Skeletal muscle satellite cell (primary cell): Measurements from ENCODE around the gene MYLK.

Experiments used
- H3K27me3 ChIP-seq: 2 replicates; pipeline ENCODE4 v1.7.0; 2013; ENCODE audit warnings: low read length; ENCODE audit not compliant: control insufficient read depth, insufficient read depth
- H3K36me3 ChIP-seq: 2 replicates; pipeline ENCODE4 v1.7.0; 2013; ENCODE audit warnings: mild to moderate bottlenecking, control low read depth, low read length; ENCODE audit not compliant: insufficient read depth
- H3K4me1 ChIP-seq: 2 replicates; pipeline ENCODE4 v1.7.0; 2013; ENCODE audit warnings: low read length; ENCODE audit not compliant: control insufficient read depth, insufficient read depth
- H3K4me2 ChIP-seq: 2 replicates; pipeline ENCODE4 v1.7.0; 2013; ENCODE audit warnings: mild to moderate bottlenecking, low read length
- H3K4me3 ChIP-seq: 2 replicates; pipeline ENCODE4 v1.7.0; 2013; ENCODE audit warnings: low read length
- H3K9ac ChIP-seq: 2 replicates; pipeline ENCODE4 v1.7.0; 2013; ENCODE audit warnings: mild to moderate bottlenecking, low read depth, low read length, moderate library complexity
- H3K9me3 ChIP-seq: replicated peaks from 2 replicates; pipeline ENCODE4 v1.7.0; 2013; ENCODE audit warnings: mild to moderate bottlenecking, control low read depth, low read length

Gene MYLK

GRCh38 chr3:123642957-123643330 lies 241.2 kb downstream of the MYLK start:
- no peaks in the 10 kb centered on the region for H3K36me3 ChIP-seq
- H3K9ac ChIP-seq = no peak overlapping the region
- no peak overlapping the region for H3K4me3 ChIP-seq
- no peaks in the 10 kb centered on the region for H3K27me3 ChIP-seq
- no peak overlapping the region for H3K4me2 ChIP-seq
- no peaks in the 10 kb centered on the region for H3K9me3 ChIP-seq
- no peaks in the 10 kb centered on the region for H3K4me1 ChIP-seq

GRCh38 chr3:123642182-123642956 lies 241.8 kb downstream of the MYLK start:
- Histone ChIP-seq H3K27me3 (no peaks in the 10 kb centered on the region), H3K36me3 (no peaks in the 10 kb centered on the region), H3K4me3 (no peak overlapping the region), H3K9ac (no peak overlapping the region), H3K4me2 (no peak overlapping the region), H3K4me1 (no peaks in the 10 kb centered on the region), H3K9me3 (no peaks in the 10 kb centered on the region)

DNA sequence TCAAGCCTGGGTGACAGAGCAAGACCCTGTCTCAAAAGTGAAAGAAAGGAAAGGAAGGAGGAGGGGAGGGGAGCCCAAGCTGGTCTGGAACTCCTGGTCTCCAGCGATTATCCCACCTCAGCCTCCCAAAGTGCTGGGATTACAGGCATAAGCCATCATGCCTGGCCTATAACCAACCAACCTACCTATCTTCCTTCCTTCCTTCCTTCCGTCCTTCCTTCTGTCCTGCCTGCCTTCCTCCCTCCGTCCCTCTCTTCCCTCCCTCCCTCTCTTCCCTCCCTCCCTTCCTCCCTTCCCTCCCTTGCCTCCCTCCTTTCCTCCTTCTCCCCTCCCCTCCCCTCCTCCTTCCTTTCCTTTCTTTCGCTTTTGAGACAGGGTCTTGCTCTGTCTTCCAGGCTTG lies 242.6 kb downstream of the MYLK start:
- no peaks in the 10 kb centered on the region for H3K36me3 ChIP-seq
- H3K4me1 ChIP-seq = no peaks in the 10 kb centered on the region

DNA sequence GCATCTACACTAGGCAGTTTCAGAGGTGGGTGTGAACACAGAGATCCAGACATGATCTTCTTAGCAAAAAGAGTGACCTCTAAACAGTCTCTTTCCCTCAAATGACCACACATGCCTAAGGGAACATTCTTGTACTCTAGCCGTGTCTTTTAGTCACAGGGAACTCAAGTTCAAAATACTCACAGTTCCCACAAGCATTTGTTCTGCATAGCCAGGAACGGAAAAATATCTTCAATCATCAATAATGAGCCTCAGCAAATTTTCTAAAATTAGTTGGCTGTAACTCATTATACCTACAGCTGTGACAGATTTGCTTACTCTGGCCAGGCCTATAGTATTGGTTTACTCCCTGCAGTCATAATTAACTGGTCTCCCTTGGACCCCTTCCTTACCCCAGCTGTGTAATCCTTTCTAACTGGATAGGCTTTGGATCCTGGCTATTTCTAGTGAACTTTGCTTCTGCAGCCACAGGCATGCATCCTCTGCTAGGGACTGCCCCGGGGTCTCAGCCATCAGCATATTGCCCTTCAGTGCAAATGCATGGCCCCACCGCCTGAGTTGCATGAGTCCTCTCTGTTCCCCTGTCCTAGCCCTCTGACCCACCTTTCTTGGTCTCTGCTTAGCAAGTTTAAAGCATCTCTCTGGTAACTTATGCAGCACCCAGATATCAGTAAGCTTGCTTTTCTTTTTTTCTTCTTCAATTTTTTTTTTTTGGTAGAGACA lies 243.2 kb downstream of the MYLK start:
- H3K4me2 ChIP-seq = no peak overlapping the region
- H3K9me3 ChIP-seq = no peaks in the 10 kb centered on the region
- no peaks in the 10 kb centered on the region for H3K4me1 ChIP-seq
- no peaks in the 10 kb centered on the region for H3K36me3 ChIP-seq
- no peak overlapping the region for H3K4me3 ChIP-seq
- no peak overlapping the region for H3K9ac ChIP-seq
- no peaks in the 10 kb centered on the region for H3K27me3 ChIP-seq

More for the DNA sequence above, 242.6 kb downstream of the MYLK start:
- no peaks in the 10 kb centered on the region for H3K27me3 ChIP-seq
- H3K9me3 ChIP-seq = no peaks in the 10 kb centered on the region
- H3K9ac ChIP-seq = no peak overlapping the region
- H3K4me3 ChIP-seq = no peak overlapping the region
- H3K4me2 ChIP-seq = no peak overlapping the region

- Histone ChIP-seq H3K9me3 (no peaks in the 10 kb centered on the region), H3K27me3 (no peaks in the 10 kb centered on the region), H3K4me3 (no peak overlapping the region), H3K36me3 (no peaks in the 10 kb centered on the region), H3K4me1 (no peaks in the 10 kb centered on the region), H3K9ac (no peak overlapping the region), H3K4me2 (no peak overlapping the region)
Measured at GRCh38 chr3:123640311-123640710, 243.8 kb downstream of the MYLK start.

DNA sequence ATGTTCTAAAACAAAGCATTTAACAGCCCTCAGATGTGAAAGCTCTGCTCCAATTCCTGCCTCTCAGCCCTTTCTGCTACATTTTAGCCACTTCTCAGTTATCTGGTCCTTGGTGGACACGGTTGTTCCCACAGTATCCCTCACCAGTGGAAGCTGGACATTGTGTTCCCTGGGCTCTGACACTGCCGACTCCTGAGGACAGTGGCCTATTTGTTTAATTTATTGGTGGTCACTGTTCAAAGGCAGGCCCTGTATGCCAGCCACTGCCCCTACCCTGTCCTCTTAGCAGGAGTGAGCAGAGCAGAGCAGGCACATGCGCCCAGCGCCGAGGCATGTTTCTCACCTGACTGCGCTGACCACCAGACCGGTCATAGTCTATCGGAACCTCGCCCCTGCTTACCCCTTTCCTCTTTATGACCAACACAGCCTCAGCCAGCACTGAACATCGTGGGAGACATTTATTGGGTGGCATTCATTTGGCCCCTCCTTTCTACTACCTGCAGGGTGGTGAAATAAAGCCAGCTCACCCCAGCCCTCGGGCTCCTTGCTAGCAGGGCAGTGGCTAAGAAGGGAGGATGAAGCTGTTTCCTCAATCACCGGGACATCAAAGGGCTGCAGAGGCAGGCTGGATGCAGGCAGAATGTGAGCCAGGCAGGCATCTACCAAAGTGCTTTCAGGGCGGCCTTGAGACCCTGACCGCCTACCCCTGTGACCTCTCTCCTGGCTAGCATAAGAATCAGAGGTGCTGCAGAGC lies 245.0 kb downstream of the MYLK start:
- Histone ChIP-seq H3K4me2 (no peak overlapping the region), H3K4me1 (peaks cover 5% of the 10 kb centered on the region), H3K36me3 (no peaks in the 10 kb centered on the region)

GRCh38 chr3:123637841-123638240 lies 246.3 kb downstream of the MYLK start:
- Histone ChIP-seq H3K27me3 (no peaks in the 10 kb centered on the region), H3K4me2 (no peak overlapping the region), H3K9ac (no peak overlapping the region), H3K36me3 (no peaks in the 10 kb centered on the region), H3K4me1 (peaks cover 5% of the 10 kb centered on the region), H3K9me3 (no peaks in the 10 kb centered on the region), H3K4me3 (no peak overlapping the region)

More for the DNA sequence above, 245.0 kb downstream of the MYLK start:
- no peak overlapping the region for H3K9ac ChIP-seq
- no peaks in the 10 kb centered on the region for H3K9me3 ChIP-seq
- H3K27me3 ChIP-seq = no peaks in the 10 kb centered on the region
- no peak overlapping the region for H3K4me3 ChIP-seq

DNA sequence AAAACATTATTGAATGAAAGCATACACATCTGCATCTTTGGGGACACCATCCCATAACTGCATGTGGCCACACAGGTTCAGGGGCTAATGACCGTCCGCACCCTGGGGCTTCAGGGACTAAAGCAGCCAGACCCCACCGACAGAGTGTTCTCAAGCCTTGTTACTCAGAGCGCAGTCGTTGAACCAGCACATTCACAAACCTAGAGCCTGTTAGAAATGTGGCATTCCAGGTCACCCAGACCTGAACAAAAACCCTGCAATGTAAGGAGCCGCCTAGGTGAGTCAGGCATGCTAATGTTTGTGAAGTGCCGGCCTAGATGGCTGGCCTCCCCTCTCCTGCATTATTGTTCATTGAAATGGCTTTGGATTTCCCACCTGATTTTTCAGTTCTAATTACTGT lies 247.0 kb downstream of the MYLK start:
- no peak overlapping the region for H3K9ac ChIP-seq
- H3K27me3 ChIP-seq = no peaks in the 10 kb centered on the region
- H3K4me1 ChIP-seq = peaks cover 5% of the 10 kb centered on the region
- H3K4me3 ChIP-seq = no peak overlapping the region
- H3K36me3 ChIP-seq = no peaks in the 10 kb centered on the region
- no peak overlapping the region for H3K4me2 ChIP-seq
- H3K9me3 ChIP-seq = no peaks in the 10 kb centered on the region

DNA sequence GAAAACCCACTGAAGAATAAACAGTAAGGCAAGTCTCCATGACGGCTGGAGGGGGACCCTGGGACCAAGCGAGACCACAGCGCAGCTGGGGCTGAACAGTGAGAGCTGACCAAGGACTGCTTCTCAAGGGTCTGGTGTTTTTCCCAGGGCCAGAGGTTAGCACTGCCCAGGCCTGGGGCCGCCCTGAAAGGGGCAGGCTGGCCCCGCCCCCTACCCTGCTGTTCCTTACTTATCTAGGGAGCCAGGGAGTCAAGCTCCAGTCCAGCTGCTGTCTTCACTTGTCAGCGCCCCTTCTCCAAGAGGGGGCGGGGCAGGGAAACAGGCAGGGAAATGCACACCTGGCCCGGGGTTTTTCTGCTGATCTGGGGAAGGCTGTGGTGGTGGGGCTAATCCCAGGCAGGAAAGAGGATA lies 247.7 kb downstream of the MYLK start:
- Histone ChIP-seq H3K4me2 (no peak overlapping the region), H3K9me3 (no peaks in the 10 kb centered on the region), H3K27me3 (no peaks in the 10 kb centered on the region), H3K4me1 (peaks cover 5% of the 10 kb centered on the region), H3K9ac (no peak overlapping the region), H3K36me3 (no peaks in the 10 kb centered on the region), H3K4me3 (no peak overlapping the region)

DNA sequence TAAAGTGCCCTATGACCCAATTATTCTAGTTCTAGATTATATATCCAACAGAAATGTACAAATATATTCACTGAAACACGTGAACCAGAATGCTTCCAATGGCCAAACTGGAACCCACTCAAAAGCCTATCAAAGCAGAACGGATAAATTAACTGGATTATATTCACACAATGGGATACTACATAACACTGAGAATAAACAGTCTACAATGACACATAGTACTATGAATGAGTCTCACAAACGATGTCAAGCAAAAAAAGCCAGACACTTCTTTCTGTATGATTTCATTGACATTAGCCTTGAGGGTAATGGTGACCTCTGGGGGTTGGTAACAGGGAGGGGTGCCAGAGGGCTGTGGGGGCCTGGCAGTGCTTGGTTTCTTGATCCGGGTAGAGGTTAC lies 248.4 kb downstream of the MYLK start:
- H3K4me3 ChIP-seq = no peak overlapping the region
- H3K9ac ChIP-seq = no peak overlapping the region
- no peaks in the 10 kb centered on the region for H3K9me3 ChIP-seq
- no peaks in the 10 kb centered on the region for H3K27me3 ChIP-seq
- H3K4me2 ChIP-seq = no peak overlapping the region
- H3K4me1 ChIP-seq = peaks cover 5% of the 10 kb centered on the region
- no peaks in the 10 kb centered on the region for H3K36me3 ChIP-seq

GRCh38 chr3:123635217-123635616 lies 248.9 kb downstream of the MYLK start:
- H3K9ac ChIP-seq = no peak overlapping the region
- no peak overlapping the region for H3K4me2 ChIP-seq
- no peaks in the 10 kb centered on the region for H3K9me3 ChIP-seq
- H3K27me3 ChIP-seq = no peaks in the 10 kb centered on the region
- no peak overlapping the region for H3K4me3 ChIP-seq
- no peaks in the 10 kb centered on the region for H3K36me3 ChIP-seq
- H3K4me1 ChIP-seq = peaks cover 5% of the 10 kb centered on the region
